ENCODE results near the gene HECW1. TPM values are rescaled to one million over a fixed set of nuclear protein-coding genes. Genes with fewer than 3 reads are reported as not detected.
A peak's percentile ranks its signal among the peaks of the same experiment; 100 is the strongest.

Gene HECW1
- total and polyA plus RNA-seq, 12 donors, result 0.07 to 0.23 TPM; not detected in 10

GRCh38 chr7:43249823-43250145, 137.3 kb downstream of the HECW1 start:
- ATAC-seq (no peak), DNase-seq (no peak)
- Histone ChIP-seq H3K36me3 (no peaks in the 10 kb centered on the region), H3K4me3 (no peak overlapping the region), H3K27ac (no peak overlapping the region), H3K27me3 (peaks cover 0 to 24% (median 5%) of the 10 kb centered on the region in 7 donors), H3K4me1 (no peaks in the 10 kb centered on the region), H3K9me3 (no peaks in the 10 kb centered on the region)
- intact Hi-C loops (cut with DNase I), result loop anchor here in 1 of 10 donors (10.0 kb wide), 1 partner anchor 65 kb away; no protein-coding TSS in a partner anchor
- TF ChIP-seq, protein P1, sequence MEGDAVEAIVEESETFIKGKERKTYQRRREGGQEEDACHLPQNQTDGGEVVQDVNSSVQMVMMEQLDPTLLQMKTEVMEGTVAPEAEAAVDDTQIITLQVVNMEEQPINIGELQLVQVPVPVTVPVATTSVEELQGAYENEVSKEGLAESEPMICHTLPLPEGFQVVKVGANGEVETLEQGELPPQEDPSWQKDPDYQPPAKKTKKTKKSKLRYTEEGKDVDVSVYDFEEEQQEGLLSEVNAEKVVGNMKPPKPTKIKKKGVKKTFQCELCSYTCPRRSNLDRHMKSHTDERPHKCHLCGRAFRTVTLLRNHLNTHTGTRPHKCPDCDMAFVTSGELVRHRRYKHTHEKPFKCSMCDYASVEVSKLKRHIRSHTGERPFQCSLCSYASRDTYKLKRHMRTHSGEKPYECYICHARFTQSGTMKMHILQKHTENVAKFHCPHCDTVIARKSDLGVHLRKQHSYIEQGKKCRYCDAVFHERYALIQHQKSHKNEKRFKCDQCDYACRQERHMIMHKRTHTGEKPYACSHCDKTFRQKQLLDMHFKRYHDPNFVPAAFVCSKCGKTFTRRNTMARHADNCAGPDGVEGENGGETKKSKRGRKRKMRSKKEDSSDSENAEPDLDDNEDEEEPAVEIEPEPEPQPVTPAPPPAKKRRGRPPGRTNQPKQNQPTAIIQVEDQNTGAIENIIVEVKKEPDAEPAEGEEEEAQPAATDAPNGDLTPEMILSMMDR (IDR thresholded peaks at IDR 0.05), result no peak
- WGBS, 2 donors, result 80 to 88% methylated on average over 9 of the region's 9 CpGs

GRCh38 chr7:43260980-43261878, 148.8 kb downstream of the HECW1 start:
- no peaks in the 10 kb centered on the region for H3K4me1 ChIP-seq
- intact Hi-C loops (cut with DNase I), result loop anchor here in 9 of 10 donors (2.0 to 5.0 kb wide), 4 partner anchors 318 to 1319 kb away; no protein-coding TSS in a partner anchor
- TF ChIP-seq, protein P1 (IDR thresholded peaks at IDR 0.05), result peak; percentile 72 to 91 (median 87)
- peak in 6 of 8 donors; percentile 38 to 77 (median 64) for ATAC-seq
- H3K36me3 ChIP-seq, result no peaks in the 10 kb centered on the region
- H3K27ac ChIP-seq, result no peak overlapping the region
- no peaks in the 10 kb centered on the region for H3K9me3 ChIP-seq
- no peak overlapping the region for H3K4me3 ChIP-seq
- H3K27me3 ChIP-seq, result peaks cover 0 to 13% (median 5%) of the 10 kb centered on the region in 7 donors
- 23 to 25% methylated on average over 8 of the region's 8 CpGs for WGBS, 2 donors
- DNase-seq, result peak; percentile 53 to 61

GRCh38 chr7:43265139-43265538, 152.7 kb downstream of the HECW1 start:
- H3K27me3 ChIP-seq, result peaks cover 0 to 14% (median 7%) of the 10 kb centered on the region in 7 donors

GRCh38 chr7:43273939-43274719, 161.7 kb downstream of the HECW1 start:
- intact Hi-C loops (cut with DNase I), result no loop called here
- WGBS, 2 donors, result 95% methylated on average over 36 of the region's 36 CpGs

More at GRCh38 chr7:43265139-43265538, 152.7 kb downstream of the HECW1 start:
- WGBS, 2 donors, result 93% methylated on average over 3 of the region's 3 CpGs
- Histone ChIP-seq H3K4me3 (no peak overlapping the region), H3K36me3 (no peaks in the 10 kb centered on the region), H3K4me1 (no peaks in the 10 kb centered on the region), H3K27ac (no peak overlapping the region), H3K9me3 (no peaks in the 10 kb centered on the region)
- no peak for DNase-seq
- ATAC-seq, result no peak
- TF ChIP-seq, protein P1 (IDR thresholded peaks at IDR 0.05), result no peak
- intact Hi-C loops (cut with DNase I), result no loop called here

More at GRCh38 chr7:43273939-43274719, 161.7 kb downstream of the HECW1 start:
- TF ChIP-seq, protein P1 (IDR thresholded peaks at IDR 0.05), result no peak
- Histone ChIP-seq H3K4me1 (no peaks in the 10 kb centered on the region), H3K4me3 (no peak overlapping the region), H3K36me3 (no peaks in the 10 kb centered on the region), H3K9me3 (peaks cover 0 to 22% (median 0%) of the 10 kb centered on the region in 11 donors), H3K27me3 (no peaks in the 10 kb centered on the region), H3K27ac (no peak overlapping the region)
- ATAC-seq (no peak), DNase-seq (no peak)
